Ramos (cell line): ENCODE results near the gene TOP1.

Source experiments
- in situ Hi-C: fragments of 300-500 bp; cut with MboI; formaldehyde crosslinking; loops from one replicate; pipeline ENCODE4 v1.14.3; 2022; ENCODE audit warnings: low sequenced_read_pairs; ENCODE audit not compliant: unreplicated experiment

Gene TOP1

DNA sequence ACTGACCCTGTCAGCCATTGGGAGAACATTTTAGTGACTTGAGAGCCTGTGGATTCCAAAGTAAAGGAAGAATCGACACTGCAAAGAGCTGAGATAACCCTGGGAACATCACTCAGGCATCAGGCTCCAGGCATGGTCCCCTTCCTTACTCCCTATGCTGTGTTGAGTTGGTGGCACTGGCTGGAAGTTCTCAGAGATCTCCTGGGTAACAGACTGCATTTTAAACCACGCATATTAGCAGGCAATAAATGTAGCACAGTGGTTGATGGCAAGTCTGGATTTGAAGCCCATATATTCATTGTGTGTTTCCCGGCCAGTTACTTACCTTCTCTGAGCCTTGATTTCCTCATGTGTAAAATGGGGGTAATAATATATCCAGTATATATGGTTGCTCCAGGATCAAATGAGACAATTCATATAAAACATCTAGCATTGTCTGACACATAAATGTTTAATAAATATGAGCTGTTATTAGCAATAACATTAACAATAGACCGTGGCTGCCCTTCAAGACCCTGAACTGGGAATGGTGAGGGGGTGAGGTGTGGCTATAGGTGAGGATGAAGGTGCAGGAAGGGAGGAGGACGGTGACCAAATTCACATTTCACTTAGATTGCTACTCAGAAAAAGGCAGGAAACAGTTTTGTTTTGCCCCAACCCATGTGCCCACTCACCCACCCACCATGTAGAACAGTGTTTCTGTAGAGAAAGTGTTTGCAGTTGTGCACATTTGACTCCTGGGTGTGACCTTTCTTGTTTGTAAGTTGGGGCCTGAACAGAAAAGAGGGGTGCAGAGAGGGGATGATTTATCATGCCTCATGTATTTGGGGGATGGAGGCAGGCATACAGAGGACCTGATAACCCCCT, 110.8 kb downstream of the TOP1 start:
- in situ Hi-C loops, result loop anchor here (5.0 kb wide), 1 partner anchor 193 kb away; no protein-coding TSS in a partner anchor

DNA sequence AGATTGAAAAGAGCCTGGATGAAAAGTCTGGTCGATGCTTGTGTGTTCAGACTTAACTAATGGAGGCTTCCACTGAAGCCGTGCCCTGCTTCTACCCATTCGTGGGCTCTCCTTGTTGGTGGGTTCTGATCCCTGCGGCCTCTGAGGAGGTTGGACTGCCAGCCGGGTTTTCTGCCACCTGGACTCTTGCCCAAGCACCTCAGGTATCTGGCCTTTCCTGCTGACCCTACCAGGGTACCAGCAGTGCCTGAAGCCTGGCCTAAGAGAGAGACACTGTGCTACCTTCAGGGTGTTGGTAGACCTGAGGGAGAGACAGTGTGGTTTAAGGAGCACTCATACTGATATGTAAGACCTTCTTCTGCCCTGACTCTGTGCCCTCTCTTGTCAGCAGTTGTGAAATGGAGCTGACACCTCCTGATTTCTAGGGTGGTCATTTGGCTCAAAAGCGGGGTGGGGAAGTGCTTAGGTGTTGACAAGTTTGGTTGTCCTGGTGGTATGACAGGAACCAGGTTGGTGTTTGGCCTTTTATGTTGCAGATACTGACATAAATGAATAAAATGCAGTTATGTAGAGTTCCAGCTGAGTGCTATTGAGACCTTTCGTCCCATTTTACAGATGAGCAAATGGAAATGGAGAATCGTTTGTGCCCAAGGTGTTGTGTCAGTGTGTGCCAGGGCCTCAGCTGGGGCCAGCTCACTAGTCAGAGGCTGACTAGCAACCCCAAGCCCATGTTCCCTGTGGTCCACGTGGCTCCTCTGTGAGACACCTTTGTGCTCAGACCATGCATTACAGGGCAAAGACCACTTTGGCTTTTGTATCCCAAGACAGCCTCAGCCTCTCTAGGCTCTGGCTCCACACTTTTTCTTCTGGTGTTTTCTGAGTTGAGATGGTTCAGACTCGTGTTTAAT, 111.9 kb downstream of the TOP1 start:
- in situ Hi-C loops, result no loop called here

DNA sequence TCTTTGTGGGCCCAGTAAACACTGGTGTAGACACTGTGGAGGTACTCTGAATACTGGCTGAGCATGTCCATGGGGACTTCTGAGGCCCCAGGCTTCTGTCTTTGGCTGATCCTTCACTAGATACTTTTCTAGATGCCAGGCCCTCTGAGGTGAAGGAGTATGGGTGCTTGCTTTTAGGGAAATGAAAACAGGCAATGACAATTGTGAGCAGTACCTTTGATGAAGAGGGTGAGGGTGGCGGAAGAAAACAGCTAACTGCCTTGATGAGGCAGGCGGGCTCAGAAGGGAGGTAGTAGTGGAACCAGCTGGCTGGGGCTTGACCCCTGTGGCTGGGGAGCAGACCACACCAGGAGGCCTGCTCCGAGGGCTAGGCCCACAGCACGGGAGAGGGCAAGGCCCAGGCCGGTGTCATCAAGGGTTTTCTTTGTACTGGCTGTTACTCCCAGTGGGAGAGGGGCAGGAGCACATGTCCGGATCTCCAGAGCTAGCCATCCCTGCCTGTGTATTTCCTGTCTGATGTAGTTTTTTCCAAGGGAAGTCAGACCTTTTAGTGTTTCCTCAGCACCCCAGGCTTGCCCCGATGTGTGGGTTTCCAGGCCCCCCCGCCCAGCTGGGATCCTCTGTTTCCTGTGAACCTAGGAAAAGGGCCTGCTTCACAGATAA, 112.7 kb downstream of the TOP1 start:
- in situ Hi-C loops, result no loop called here

GRCh38 chr20:41142245-41142644, 113.6 kb downstream of the TOP1 start:
- in situ Hi-C loops, result no loop called here

GRCh38 chr20:41142919-41143318, 114.3 kb downstream of the TOP1 start:
- in situ Hi-C loops, result no loop called here

DNA sequence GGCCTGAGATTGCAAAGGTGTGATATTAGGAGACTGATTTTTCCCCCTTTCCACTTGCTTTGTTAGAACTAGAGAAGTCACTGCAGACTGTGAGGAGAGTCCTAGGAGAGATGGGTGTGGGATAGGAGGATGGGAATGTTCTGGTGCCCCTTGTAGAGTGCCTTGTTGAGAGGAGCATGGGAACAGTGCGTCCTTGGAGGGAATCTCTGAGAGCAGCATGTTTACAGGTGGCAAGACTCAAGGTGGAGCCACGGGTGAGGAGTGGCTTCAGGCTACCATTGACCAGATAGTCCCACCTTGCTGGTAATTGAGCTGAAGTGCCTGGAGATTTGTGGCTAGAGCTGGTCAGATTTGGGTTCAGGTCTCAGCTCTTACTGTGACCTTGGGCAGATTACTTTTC, 114.7 kb downstream of the TOP1 start:
- in situ Hi-C loops, result no loop called here

DNA sequence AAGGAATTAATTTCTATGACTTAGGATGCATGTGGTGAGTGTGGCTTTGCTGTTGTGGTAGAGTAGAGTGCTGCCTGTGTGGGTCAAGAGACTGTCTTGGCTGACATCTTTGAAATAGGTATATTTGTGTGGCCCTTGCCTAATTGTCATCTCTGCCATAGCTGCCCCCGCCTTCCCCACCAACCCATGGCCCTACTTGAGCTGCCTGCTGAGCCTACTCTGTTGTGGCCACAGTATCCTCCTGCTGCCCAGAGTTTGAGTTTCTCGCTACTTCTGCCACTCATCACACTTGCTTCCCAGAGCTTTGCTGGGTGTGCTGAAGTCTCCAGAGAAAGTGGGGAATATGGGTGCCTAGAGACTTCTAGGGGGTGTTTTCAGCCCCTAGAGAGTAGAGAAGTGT, 116.7 kb downstream of the TOP1 start:
- in situ Hi-C loops, result no loop called here

DNA sequence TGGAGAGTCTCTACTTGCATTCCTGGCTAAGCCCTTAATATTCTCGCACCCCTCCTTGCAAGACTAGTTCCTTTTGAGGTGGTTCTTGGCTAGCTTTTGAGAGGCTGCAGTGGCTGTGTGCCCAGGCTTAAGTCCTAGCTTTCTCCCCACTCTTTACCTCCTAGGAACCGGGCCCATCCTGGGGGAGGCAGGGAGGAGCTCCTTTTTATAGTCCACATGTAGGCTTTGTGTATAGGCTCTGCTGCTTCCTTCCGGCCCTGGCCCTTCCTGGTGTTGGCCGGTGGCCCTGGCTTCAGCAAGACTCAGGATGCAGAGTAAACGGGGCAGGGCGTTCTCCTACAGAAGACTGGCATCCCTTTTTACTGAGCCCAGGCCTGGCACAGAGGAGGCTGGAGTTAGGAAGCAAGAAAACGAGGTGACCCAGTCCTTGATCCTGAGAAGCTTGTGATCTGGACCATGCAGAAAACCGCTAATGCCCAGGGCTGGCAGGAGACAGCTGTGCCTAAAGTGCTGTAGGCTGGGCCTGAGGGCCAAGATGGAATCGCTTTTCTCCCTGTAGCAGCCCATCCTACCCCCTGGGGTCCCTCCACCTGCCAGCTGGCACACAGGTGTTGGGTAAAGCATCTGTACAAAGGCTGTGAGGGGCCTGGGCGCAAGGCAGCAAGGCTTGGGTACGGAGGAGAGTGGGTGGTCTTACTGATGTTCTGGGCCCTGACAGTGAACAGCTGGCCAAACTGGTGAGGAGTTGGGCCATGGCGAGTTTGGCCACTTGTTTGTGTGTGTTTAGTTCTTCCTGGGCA, 117.4 kb downstream of the TOP1 start:
- in situ Hi-C loops, result no loop called here

- in situ Hi-C loops, result no loop called here
Measured at GRCh38 chr20:41147767-41148191, 119.2 kb downstream of the TOP1 start.

DNA sequence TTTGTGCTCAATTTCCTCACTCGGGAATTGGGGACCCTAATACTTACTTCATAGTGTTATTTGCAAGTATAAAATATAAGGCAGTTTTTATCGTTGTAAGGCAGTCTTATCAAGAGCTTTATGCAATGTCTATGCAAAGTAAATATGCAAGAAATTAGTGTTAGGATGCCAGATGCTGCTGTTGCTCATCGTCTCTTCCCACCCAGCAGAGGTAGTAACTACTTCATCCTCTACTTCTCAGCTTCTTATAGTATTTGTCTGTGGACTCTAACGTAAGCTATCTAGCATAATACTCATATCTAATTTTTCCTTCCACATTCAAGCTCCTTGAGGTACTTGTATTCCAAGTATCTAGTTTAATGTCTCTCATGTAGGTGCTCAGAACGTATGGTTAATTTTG, 120.3 kb downstream of the TOP1 start:
- in situ Hi-C loops, result no loop called here

DNA sequence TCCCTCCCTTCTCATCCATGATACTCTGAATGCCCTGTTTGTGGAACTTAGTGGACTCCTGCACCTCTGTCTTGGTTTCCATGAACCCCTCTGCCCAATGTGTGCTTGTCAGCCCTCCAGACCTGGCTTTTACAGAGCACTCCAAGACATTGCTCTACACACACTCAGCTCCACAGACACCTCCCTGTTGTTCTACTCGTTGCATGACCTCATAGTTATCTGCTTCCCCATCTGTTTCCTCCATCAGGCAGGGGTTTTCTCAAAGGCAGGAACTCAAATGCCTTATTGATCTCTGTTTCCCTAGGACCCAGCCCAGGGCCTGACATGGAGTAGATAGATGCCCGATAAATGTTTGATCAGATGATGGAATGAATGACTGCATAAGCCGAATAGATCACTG, 122.0 kb downstream of the TOP1 start:
- in situ Hi-C loops, result no loop called here

GRCh38 chr20:41151134-41151869, 122.7 kb downstream of the TOP1 start:
- in situ Hi-C loops, result no loop called here

- in situ Hi-C loops, result no loop called here
Measured at GRCh38 chr20:41152108-41152757, 123.6 kb downstream of the TOP1 start.

GRCh38 chr20:41154436-41155176, 126.0 kb downstream of the TOP1 start:
- in situ Hi-C loops, result no loop called here

- in situ Hi-C loops, result no loop called here
Measured at GRCh38 chr20:41155261-41155660, 126.6 kb downstream of the TOP1 start.

GRCh38 chr20:41158082-41158625, 129.5 kb downstream of the TOP1 start:
- in situ Hi-C loops, result no loop called here

GRCh38 chr20:41159547-41159946, 130.9 kb downstream of the TOP1 start:
- in situ Hi-C loops, result no loop called here

DNA sequence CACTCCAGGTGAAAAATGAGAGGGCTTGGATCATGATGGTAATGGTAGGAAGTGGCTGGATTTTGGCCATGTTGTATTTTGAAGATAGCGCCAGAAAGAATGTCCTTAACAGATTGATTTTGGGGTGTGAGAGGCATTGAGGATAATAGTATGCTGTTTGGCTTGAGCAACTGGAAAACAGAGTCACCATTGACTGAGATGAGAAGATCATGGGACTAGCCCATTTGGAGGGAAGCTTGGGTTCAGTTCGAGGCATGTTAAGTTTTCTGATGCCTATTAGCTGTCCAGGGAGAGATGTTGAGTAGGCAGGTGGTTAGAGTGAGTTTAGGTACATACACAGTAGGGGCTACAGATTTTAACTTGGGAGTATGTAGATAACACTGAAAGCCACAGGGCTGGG, 132.1 kb downstream of the TOP1 start:
- in situ Hi-C loops, result no loop called here
